Liver (tissue), 3 donors: ENCODE results near the gene IFNL2.

Experiments
- ATF3 ChIP-seq: IDR thresholded peaks from 2 replicates; pipeline ENCODE4 v1.6.1; 2016; ENCODE audit warnings: antibody characterized with exemption
- CTCF ChIP-seq: fragments of 150-350 bp; IDR thresholded peaks from 2 replicates; pipeline ENCODE4 v1.5.1; 2017; ENCODE audit warnings: improper control_type of control experiment, low read depth, low read length; ENCODE audit not compliant: missing input control
- FOXA1 ChIP-seq: IDR thresholded peaks from 2 replicates; pipeline ENCODE4 v1.6.1; 2016; ENCODE audit warnings: antibody characterized with exemption
- JUND ChIP-seq, 2 donors: IDR thresholded peaks; 2 replicates each; pipeline ENCODE4 v1.6.1; 2016; ENCODE audit warnings: antibody characterized with exemption in 2 of 2
- REST ChIP-seq: IDR thresholded peaks from 2 replicates; pipeline ENCODE4 v1.6.1; 2016; ENCODE audit warnings: antibody characterized with exemption, mild to moderate bottlenecking
- donor health status: healthy.
- donor health status: healthy.

- TF ChIP-seq CTCF, result no peak
- TF ChIP-seq FOXA1, result no peak
- no peak for TF ChIP-seq ATF3
- no peak for TF ChIP-seq JUND (IDR thresholded peaks at IDR 0.05)
- TF ChIP-seq REST, result no peak
Measured at GRCh38 chr19:39277598-39277997, 9.4 kb downstream of the IFNL2 start.
